Nephron progenitor cell (in vitro differentiated cells): ENCODE measurements around the gene CERS6.

ENCODE experiments used
- DNase-seq: peaks from one replicate; pipeline ENCODE4 v3.0.0; 2021
- H3K27ac Mint-ChIP-seq: 2 replicates; pipeline ENCODE4 v1.8.0; 2021; ENCODE audit warnings: mild to moderate bottlenecking, moderate library complexity, mixed read lengths
- H3K27me3 Mint-ChIP-seq: 2 replicates; pipeline ENCODE4 v1.8.0; 2021; ENCODE audit warnings: mild to moderate bottlenecking, low read depth, mixed read lengths; ENCODE audit not compliant: poor library complexity
- H3K36me3 Mint-ChIP-seq: 2 replicates; pipeline ENCODE4 v1.8.0; 2021; ENCODE audit warnings: low read depth, mixed read lengths
- H3K4me1 Mint-ChIP-seq: 2 replicates; pipeline ENCODE4 v1.8.0; 2021; ENCODE audit warnings: mixed read lengths
- H3K4me3 Mint-ChIP-seq: 2 replicates; pipeline ENCODE4 v1.8.0; 2021; ENCODE audit warnings: mild to moderate bottlenecking, moderate library complexity, mixed read lengths
- H3K9me3 Mint-ChIP-seq: 2 replicates; pipeline ENCODE4 v1.8.0; 2021; ENCODE audit warnings: mild to moderate bottlenecking, moderate library complexity, mixed read lengths
- CTCF ChIP-seq: fragments of 200-600 bp; sonication (generic); IDR thresholded peaks from 2 replicates; pipeline ENCODE4 v1.5.0; 2021; ENCODE audit warnings: antibody characterized with exemption

Gene CERS6

GRCh38 chr2:168461178-168461941 is 5.3 kb downstream of the CERS6 start:
- Mint-ChIP-seq H3K4me1 (peaks cover 60% of the 10 kb centered on the region), H3K4me3 (no peak overlapping the region), H3K27me3 (no peaks in the 10 kb centered on the region), H3K36me3 (peaks cover 11% of the 10 kb centered on the region), H3K27ac (no peak overlapping the region), H3K9me3 (no peaks in the 10 kb centered on the region)
- TF ChIP-seq CTCF = no peak
- DNase-seq = no peak

- Mint-ChIP-seq H3K4me3 (no peak overlapping the region), H3K27ac (no peak overlapping the region), H3K9me3 (no peaks in the 10 kb centered on the region), H3K27me3 (no peaks in the 10 kb centered on the region), H3K36me3 (peaks cover 11% of the 10 kb centered on the region), H3K4me1 (peaks cover 66% of the 10 kb centered on the region)
- DNase-seq = no peak
- no peak for TF ChIP-seq CTCF
Observed at GRCh38 chr2:168461942-168462331, 5.9 kb downstream of the CERS6 start.

- H3K9me3 Mint-ChIP-seq = no peaks in the 10 kb centered on the region
- H3K4me1 Mint-ChIP-seq = peaks cover 69% of the 10 kb centered on the region
- TF ChIP-seq CTCF = no peak
- H3K27ac Mint-ChIP-seq = no peak overlapping the region
- no peaks in the 10 kb centered on the region for H3K27me3 Mint-ChIP-seq
- no peak overlapping the region for H3K4me3 Mint-ChIP-seq
- no peak for DNase-seq
- peaks cover 11% of the 10 kb centered on the region for H3K36me3 Mint-ChIP-seq
Observed at GRCh38 chr2:168462543-168463045, 6.5 kb downstream of the CERS6 start.

- no peak for TF ChIP-seq CTCF
- DNase-seq = no peak
- Mint-ChIP-seq H3K4me3 (no peak overlapping the region), H3K4me1 (peaks cover 68% of the 10 kb centered on the region), H3K27me3 (no peaks in the 10 kb centered on the region), H3K27ac (peak overlapping the region; percentile 52), H3K36me3 (peaks cover 15% of the 10 kb centered on the region), H3K9me3 (no peaks in the 10 kb centered on the region)
Observed at GRCh38 chr2:168465594-168465993, 9.5 kb downstream of the CERS6 start.

- peak overlapping the region; percentile 52 for H3K27ac Mint-ChIP-seq
- no peak for DNase-seq
- H3K4me3 Mint-ChIP-seq = no peak overlapping the region
- no peaks in the 10 kb centered on the region for H3K9me3 Mint-ChIP-seq
- TF ChIP-seq CTCF = no peak
- H3K4me1 Mint-ChIP-seq = peaks cover 70% of the 10 kb centered on the region
- peaks cover 15% of the 10 kb centered on the region for H3K36me3 Mint-ChIP-seq
- no peaks in the 10 kb centered on the region for H3K27me3 Mint-ChIP-seq
Observed at GRCh38 chr2:168466190-168466737, 10.2 kb downstream of the CERS6 start.
